GM18508 (cell line): ENCODE data around the gene SPRY4.
"Not testable (repeated sequence)": the region's sequence is repeated elsewhere in the genome, so short reads cannot be mapped to it uniquely, and the experiment has no call there.

Experiments used
- ATAC-seq: cut with Tn5 transposase; IDR thresholded peaks from one replicate; pipeline ENCODE4 v1.9.1; 2021; ENCODE audit warnings: moderate number of reproducible peaks; ENCODE audit not compliant: insufficient read depth, unreplicated experiment

The SPRY4 gene

DNA sequence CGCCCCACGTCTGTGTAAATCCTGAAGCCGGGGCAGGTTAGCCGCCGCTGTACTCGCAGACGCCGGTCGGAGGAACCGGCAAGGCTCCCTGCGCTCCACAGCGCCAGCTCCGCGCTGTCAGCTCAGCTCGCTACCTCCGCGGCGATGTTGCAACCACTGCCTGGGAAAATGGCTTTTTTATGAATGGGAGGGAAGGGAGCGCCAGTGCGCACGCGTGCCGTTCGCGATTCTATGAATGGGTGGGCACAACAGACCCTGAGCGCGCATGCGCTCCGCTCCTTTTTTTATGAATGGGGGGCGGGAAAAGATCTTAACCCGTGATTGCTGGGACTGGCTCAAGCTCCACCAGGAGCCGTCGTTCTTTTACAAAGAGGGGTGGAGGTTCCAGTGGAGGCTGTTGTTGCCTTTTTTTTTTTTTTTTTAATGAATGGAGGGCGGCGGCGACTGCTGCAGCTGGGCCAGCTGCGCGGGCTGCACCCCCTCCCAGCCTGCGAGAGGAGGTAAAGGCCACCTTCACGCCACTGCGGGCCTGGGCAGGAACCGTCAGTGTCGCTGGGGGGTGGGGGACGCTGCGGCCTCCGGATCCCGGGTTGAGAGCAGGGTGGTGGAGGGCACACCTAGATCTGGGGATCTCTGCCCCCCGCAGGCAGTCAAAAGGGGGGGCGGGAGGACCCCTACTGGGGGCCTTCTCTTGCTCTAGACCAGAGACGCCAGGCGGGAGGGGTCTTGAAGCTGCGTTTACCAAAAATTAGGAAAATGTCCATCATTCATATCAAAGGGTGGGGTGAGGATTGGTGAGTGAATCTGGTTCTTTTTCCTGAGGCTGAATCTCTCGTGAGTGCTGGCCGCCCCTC lies at the start of gene SPRY4:
TSS of gene SPRY4 (minus strand) at position 151 of the 854 bp plus-strand sequence. CDS start 9,913 bp downstream, outside the sequence.
- ATAC-seq = peak; percentile 51

DNA sequence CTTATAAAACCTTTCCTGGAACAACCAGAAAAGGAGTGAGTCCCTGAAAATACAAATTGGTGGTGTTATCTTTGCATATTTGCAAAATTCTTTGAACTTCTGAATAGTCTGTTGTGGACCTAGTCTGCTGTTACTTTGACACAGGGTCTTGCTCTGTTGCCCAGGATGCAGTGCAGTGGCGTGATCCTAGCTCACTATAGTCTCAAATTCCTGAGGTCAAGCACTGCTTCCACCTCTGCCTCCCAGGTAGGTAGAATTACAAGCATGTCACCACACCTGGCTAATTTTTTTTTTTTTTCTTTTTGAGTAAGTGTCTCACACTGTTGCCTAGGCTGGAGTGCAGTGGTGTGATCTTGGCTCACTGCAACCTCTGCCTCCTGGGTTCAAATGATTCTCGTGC lies 43.7 kb upstream of the SPRY4 start:
- no peak for ATAC-seq

DNA sequence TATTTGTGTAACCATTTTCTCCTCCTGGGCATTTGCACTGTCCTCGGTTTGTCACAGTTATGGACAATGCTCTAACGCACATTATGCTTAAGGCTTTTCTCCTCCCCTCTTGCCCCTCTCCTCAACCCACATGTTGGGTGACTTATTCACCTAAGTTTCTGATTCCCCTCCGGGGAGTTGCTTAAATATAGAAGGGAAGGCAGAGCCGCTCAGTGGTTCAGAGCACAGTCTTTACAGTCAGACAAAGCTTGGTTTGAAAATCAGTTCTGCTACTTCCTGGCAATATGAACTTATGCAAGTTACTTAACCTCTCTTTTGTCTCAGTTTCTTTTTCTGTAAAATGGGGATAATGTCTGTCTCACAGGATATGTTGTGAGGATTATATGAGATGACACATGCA lies 41.2 kb upstream of the SPRY4 start:
- ATAC-seq = no peak

- ATAC-seq = peak; percentile 47
Observed at GRCh38 chr5:142364251-142365145, 39.7 kb upstream of the SPRY4 start.

DNA sequence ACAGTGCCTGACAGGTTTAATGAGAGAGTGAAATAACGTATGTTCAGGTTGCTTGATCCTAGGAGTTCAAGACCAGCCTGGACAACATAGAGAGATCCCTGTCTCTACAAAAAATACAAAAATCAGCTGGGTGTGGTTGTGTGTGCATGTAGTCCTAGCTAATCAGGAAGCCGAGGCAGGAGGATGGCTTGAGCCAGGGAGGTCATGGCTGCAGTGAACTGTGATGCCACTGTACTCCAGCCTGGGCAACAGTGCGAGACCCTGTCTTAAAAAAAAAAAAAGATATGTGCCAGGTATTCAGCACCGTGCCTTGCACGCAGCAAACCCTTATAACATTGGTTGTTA lies 38.8 kb upstream of the SPRY4 start:
- no peak for ATAC-seq

DNA sequence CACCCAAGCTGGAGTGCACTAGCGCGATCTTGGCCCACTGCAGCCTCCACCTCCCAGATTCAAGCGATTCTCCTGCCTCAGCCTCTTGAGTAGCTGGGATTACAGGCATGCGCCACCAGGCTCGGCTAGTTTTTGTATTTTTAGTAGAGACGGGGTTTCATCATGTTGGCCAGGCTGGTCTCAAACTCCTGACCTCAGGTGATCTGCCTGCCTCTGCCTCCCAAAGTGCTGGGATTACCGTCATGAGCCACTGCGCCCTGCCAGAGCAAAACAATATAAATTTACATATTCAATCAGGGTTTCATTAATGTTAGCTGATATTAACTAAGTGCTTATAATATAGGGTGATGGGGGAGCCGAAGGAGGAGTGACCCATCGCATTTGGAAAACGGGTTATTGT lies 37.4 kb upstream of the SPRY4 start:
- not testable (repeated sequence) for ATAC-seq

DNA sequence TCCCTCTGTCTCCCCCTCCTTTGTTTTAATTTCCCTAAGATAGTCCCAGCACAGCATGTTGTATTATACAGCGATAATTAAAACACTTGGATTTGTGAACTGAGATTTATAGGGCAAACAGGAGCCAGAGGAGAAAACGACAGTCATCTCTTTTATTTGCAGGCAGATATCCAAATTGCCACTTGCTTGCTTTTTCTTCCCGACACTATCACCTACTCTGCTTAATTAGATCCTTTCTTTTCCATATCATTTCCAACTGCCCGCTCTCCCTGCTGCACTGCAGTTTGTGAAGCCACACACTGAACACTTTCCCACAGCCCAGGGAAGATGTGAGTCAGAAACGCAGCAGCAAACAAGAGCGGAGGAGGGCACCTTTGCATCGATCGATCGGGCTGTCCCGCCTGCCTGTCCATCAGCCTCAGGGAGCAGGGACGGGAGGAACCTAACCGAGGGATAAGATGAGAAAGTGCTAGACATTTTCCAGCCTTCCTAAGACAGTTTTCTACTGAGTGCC lies 35.8 kb upstream of the SPRY4 start:
- no peak for ATAC-seq

- no peak for ATAC-seq
Observed at GRCh38 chr5:142360051-142360498, 35.3 kb upstream of the SPRY4 start.

DNA sequence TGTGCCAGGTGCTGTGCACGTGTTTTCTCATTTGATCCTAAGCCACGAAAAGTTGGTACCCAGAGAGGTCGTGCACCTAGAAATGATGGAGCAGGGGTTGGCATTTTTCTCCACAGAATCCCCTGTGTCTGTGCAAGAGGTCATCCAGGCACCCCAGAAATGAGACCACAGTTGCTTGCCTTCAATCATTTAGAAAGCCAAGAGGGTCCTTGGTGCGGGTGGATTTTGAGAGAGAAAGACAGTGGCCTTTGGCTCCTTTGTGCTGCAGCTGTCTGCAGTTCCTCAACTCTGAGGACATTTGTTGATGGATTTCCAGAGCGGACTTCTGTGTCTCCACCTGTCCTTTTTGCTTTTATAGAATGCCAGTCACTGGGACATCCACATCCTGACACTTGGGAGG lies 33.8 kb upstream of the SPRY4 start:
- ATAC-seq = no peak

DNA sequence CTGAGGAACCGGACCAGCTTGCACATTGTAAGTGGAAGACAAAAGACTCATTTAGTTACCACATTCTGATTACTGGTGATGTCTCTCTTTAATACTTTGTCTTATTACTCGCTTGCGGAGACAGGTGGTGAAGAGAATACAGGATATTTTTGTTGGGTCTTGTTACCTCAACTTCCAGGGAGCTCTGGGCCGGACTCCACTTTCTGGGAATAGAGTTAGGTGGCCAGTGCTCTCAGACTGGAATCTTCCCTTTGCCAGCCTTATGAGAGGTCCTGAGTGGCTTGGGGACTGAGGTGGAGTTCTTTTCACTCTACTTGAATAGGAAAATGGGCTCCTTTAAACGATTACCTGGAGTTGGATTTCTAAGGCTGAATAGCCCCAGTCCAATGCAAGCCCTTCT lies 33.3 kb upstream of the SPRY4 start:
- no peak for ATAC-seq

DNA sequence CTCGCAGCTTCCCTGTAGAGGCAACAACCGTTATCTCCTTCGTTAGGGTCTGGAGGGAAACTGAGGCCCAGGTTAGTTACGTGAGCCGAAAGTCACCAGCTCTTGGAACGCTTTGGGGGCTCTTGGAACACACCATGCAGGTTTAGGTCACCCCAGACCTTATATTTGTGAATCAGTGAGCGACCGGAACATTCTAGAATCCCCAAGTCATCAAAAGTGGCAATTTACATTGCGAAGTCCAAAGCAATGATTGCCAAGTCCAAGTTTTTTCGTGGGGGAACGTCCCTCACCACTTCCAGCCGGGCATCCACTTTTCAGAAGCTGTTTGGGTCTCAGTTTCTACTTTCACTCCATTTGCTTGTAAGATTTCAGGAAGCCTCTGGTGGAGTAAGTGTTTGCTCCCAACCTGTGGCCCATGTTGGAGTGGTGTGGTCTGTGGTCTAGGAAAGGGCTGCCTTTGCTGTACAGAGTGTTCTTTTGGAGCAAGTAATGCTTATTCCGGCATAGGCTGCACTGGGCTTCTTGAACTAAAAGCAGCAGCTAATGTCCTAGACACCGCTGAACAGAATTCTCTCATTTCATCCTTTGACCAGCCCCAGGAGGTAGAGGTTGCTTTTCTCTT lies 32.8 kb upstream of the SPRY4 start:
- no peak for ATAC-seq

DNA sequence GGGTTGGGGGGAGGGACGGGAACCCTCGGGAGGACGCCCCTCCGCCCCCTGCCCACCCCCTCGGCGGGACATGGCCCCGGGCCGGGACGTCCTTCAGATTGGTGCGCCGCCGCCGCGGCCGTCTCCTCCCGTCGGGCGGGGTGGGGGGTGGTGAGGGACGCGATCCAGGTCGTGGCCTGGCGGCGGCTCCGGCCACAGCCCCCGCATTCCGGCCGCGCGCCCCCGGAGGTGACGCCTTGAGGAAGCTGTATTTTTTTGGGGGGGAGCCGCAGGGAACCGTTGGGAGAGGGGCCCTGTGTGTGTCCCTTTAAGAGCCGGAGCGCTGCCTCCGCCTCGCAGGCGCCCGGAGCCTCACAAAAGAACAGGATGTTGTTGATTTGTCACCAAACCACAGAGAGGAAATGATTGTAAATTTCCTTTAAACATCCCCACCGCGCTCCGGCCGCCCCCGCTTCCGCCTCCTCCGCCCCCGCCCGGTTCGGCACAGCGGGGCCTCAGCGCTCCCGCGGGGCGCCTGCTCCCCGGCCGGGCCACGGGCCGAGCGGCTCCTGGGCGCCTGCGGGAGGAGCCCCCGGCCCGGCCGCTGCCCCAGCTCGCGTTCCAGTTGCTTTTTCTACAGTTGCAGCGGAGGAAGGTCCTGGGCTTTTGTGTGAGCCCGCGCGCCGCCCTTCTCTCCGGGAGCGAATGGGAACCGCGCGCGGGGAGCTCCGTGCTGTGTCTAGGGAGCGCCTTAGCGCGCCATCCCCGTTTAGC lies 32.1 kb upstream of the SPRY4 start:
- peak; percentile 68 for ATAC-seq

DNA sequence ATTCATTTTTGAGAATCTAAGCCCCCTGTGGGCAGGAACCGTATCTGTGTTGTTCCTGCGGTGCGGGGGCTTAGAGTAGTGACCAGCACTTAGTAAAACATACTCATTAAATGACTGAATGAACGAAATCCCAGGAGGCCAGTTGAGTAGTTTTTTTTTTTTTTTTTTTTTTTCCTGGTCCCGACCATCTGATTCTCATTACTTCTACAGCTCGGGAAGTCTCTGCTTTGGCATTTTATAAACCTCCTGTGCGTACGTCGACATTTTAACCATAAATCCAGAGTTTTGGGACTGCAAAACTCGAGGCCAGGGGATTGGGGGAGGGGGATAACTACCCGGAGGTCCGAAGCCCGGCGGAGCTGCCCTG lies 31.5 kb upstream of the SPRY4 start:
- no peak for ATAC-seq

DNA sequence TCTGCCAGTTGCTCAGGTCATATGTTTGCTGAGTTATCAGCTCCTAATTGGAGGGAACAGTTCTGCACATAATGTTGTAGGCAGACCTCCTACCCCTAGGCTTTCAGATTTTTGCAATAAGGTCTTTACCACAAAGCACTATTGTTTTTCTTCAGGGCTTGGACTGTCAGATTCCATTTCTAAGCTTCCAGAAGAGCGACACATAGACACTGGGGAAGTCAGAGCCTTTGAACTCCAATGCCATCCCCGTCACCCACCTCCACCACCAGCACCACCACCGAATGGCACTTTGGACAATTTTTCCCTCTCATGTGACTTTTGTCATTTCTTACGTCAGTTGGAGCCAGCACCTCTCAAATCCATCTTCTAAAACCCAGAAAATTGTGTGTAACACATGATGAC lies 28.3 kb upstream of the SPRY4 start:
- ATAC-seq = no peak

DNA sequence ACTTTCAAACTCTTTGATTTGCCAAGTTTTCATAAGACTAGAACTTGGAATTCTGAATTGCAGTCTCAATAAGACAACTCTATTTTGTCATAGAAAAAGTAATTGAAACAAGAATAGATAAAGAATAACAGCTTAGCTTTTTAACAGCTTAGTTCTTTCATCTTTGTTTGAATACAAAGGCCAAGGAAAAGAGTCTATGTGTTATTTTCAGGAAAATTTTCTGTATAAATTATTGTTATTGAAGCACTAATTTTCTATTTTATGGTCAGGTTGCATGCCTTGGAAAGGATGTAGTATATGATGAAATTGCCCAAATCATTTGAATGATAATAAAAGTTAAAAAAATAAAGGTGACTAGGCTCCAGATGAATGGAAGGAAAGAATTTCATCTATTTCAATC lies 25.2 kb upstream of the SPRY4 start:
- ATAC-seq = no peak

GRCh38 chr5:142346706-142347105 lies 21.9 kb upstream of the SPRY4 start:
- no peak for ATAC-seq

DNA sequence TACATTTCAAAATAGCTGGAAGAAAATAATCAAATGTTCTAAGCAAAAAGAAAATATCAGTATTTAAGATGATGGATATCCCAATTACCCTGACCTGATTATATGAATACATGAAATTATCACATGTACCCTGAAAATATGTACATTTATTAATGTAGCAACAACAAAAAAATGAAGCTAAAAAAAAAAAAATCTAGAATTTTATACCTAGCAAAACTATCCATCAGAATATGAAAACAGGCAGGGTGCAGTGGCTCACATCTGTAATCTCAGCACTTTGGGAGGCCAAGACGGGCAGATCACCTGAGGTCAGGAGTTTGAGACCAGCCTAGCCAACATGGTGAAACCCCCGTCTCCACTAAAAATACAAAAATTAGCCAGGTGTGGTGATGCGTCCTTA lies 20.1 kb upstream of the SPRY4 start:
- not testable (repeated sequence) for ATAC-seq

DNA sequence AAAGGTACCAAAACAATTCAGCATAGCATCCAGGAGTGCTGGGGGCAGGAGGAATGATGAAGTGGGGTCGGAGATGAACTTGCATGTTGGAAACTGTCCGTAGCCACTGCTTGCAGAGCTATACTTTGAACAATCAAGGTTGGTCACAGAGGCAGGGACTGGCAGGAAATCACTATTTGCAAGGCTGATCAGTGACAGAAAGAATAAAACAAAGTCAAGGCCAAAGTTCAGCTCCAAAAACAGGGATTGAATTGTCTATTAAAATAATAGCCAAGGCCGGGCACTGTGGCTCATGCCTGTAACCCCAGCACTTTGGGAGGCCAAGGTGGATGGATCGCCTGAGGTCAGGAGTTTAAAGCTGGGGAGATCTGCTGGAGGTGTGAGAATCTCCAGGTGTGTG lies 18.7 kb upstream of the SPRY4 start:
- ATAC-seq = no peak

DNA sequence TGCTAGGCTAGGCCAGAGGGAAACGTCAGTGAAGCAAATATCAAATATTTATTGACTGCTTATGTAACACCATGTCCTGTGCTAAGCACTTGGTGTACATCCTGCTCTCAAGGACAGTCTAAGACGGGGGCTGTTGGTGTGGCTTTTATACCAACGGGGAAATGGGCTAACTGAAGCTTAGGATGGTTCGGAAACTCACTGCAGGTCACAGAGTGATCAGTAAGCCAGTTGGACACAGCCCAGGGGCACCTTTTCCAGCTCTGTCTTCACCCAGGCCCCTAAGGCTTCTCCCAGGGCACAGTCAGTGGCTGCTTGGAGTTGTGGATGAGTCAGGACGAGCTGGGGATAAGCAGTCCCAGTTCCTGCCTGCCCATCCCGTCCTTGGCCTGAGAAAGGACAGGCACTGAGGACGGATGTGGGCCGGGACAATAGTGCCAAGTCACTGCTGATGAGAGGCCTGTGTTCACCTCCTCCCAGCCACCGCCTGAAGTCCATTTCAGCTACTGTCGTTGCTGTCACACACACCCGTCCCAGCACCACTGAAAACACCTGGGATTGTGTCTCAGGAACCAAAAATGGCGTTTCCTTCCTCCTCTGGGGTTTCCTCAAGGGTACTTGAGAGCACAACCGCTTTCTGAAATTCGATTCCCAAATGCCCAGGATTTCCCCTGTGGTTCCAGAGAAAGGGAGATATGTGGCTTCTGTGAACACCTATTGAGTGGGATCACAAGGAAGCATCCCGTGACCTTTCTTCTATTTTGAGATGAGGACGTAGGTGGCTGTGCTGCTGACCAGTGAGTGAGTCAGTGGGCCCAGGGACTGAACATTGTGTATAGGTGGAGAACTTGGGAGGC lies 17.5 kb upstream of the SPRY4 start:
- ATAC-seq = no peak
